BLaER1 (cell line): ENCODE data around the gene LSM4.
A peak's percentile ranks its signal among the peaks of the same experiment; 100 is the strongest.

Source experiments
- H3K27ac ChIP-seq: shearing (Covaris generic); formaldehyde crosslinking; 2 replicates; pipeline ENCODE4 v1.8.1; 2022
- H3K27me3 ChIP-seq: shearing (Covaris generic); formaldehyde crosslinking; 2 replicates; pipeline ENCODE4 v1.8.1; 2022
- H3K36me3 ChIP-seq: shearing (Covaris generic); formaldehyde crosslinking; 2 replicates; pipeline ENCODE4 v1.8.1; 2022
- H3K4me1 ChIP-seq: shearing (Covaris generic); formaldehyde crosslinking; 2 replicates; pipeline ENCODE4 v1.8.1; 2022
- H3K4me2 ChIP-seq: shearing (Covaris generic); formaldehyde crosslinking; 2 replicates; pipeline ENCODE4 v1.8.1; 2022
- H3K4me3 ChIP-seq: shearing (Covaris generic); formaldehyde crosslinking; 2 replicates; pipeline ENCODE4 v1.8.1; 2022
- H3K9ac ChIP-seq: shearing (Covaris generic); formaldehyde crosslinking; 2 replicates; pipeline ENCODE4 v1.8.1; 2022
- H3K9me3 ChIP-seq: shearing (Covaris generic); formaldehyde crosslinking; 2 replicates; pipeline ENCODE4 v1.8.1; 2022
- H4K20me1 ChIP-seq: shearing (Covaris generic); formaldehyde crosslinking; 2 replicates; pipeline ENCODE4 v1.8.1; 2022
- Cebpa-rat ChIP-seq: shearing (Covaris generic); IDR thresholded peaks from 2 replicates; pipeline ENCODE4 v1.8.1; 2022

Gene LSM4

DNA sequence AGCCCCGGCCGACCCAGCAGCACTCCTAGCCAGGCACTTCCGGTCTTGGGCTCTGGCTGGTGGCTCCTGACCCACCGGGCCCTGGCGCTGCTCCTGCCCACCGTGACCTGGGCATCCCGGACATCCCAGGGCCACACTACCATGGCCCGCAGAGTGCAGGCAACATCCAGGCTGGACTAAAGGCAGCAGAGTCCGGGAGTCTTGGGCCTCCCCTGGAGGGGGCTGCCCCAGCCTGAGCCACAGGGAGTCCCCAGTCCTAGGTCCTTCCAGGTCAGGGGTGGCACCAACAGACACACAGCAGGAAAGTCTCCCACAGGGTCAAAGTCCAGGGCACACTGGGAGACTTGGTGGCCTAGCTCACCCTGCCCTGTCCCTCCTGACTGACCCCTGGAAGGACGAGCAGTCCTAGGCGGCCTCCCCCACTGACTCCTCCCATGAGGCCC is 10.8 kb downstream of the LSM4 start:
- H3K27ac ChIP-seq: 0 out of 2 replicates have a peak overlapping the region, but pooled peaks have one; percentile 22
- H3K9ac ChIP-seq: no peak overlapping the region
- TF ChIP-seq Cebpa-rat: no peak
- peaks cover 51% of the 10 kb centered on the region for H3K4me1 ChIP-seq
- H4K20me1 ChIP-seq: no peaks in the 10 kb centered on the region; the same call in 1 of the 2 replicates
- peaks cover 81% of the 10 kb centered on the region for H3K36me3 ChIP-seq
- no peak overlapping the region for H3K4me2 ChIP-seq
- no peaks in the 10 kb centered on the region for H3K27me3 ChIP-seq
- H3K4me3 ChIP-seq: no peak overlapping the region
- no peaks in the 10 kb centered on the region for H3K9me3 ChIP-seq

GRCh38 chr19:18311502-18312091 is 11.3 kb downstream of the LSM4 start:
- no peak overlapping the region for H3K4me3 ChIP-seq
- H3K27ac ChIP-seq: 0 out of 2 replicates have a peak overlapping the region, but pooled peaks have one; percentile 22
- H4K20me1 ChIP-seq: no peaks in the 10 kb centered on the region; the same call in 1 of the 2 replicates
- 0 out of 2 replicates have a peak overlapping the region, but pooled peaks have one; percentile 10 for H3K9ac ChIP-seq
- no peak overlapping the region for H3K4me2 ChIP-seq
- no peaks in the 10 kb centered on the region for H3K27me3 ChIP-seq
- H3K9me3 ChIP-seq: no peaks in the 10 kb centered on the region
- H3K4me1 ChIP-seq: peaks cover 51% of the 10 kb centered on the region
- no peak for TF ChIP-seq Cebpa-rat
- peaks cover 81% of the 10 kb centered on the region for H3K36me3 ChIP-seq

DNA sequence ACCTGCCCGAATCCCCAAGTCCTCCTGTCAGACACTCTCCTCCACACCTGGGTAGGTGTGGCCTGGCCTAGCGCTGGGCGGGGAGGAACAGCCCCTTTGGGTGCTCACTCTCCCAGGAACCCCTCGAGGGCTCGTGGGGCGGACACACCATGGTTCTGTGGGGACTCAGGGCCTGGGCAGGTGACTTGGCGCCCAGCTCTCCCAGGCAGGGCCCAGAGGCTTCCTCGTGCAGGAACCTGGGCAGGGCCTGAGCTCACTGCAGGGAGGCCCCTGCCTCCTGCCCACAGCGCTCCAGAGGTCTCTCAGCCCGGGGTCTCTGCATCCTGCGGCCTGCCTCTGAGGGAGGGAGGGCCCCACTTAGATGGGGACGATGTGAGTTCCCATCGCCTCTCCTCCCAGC is 11.9 kb downstream of the LSM4 start:
- TF ChIP-seq Cebpa-rat: no peak
- Histone ChIP-seq H3K27ac (no peak overlapping the region), H4K20me1 (no peaks in the 10 kb centered on the region; the same call in 1 of the 2 replicates), H3K36me3 (peaks cover 81% of the 10 kb centered on the region), H3K4me2 (no peak overlapping the region), H3K9me3 (no peaks in the 10 kb centered on the region), H3K4me3 (no peak overlapping the region), H3K27me3 (no peaks in the 10 kb centered on the region), H3K9ac (0 out of 2 replicates have a peak overlapping the region, but pooled peaks have one; percentile 10), H3K4me1 (peaks cover 51% of the 10 kb centered on the region)

DNA sequence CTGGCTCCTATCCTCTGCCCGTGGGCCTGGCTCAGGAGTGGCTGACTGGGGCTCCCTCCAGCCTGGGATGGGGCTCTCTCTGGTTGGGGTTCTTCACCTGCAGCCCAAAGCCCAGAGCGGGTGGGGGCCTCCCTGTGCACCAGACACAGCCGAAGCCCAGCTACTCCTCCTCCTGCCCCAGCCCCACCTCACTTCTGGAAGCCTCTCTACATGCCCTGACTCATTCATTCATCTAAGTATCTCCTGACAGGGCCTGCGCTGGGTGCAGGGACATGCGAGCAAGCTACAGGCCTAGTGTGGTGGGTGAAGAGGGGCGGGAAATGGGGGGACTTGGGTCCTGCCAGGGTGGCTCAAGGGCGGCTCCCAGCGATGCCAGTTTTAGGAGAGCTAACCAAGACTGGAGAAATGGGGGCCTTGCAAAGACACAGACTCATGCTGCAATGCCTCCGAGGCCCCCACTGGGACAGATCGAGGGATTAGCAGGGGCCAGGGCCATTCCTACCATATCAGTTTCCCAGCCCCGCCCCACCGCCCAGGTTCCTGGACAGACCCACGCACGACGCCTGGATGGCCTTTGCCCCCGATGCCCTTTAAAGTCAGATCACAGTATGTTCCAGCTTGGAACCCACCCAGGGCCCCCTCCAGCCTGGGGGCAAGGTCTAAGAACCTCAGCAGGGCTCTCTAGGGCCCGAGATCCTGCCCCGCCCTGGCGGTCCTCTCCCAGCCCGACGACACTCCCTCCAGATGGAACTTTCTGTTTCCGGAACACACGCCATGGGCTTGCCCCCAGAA is 12.6 kb downstream of the LSM4 start:
- H3K4me3 ChIP-seq: no peak overlapping the region
- no peak overlapping the region for H3K9ac ChIP-seq
- H3K9me3 ChIP-seq: no peaks in the 10 kb centered on the region
- H3K36me3 ChIP-seq: peaks cover 74% of the 10 kb centered on the region
- no peaks in the 10 kb centered on the region; the same call in 1 of the 2 replicates for H4K20me1 ChIP-seq
- H3K4me1 ChIP-seq: peaks cover 51% of the 10 kb centered on the region
- no peak overlapping the region for H3K4me2 ChIP-seq
- no peaks in the 10 kb centered on the region for H3K27me3 ChIP-seq
- TF ChIP-seq Cebpa-rat: no peak
- H3K27ac ChIP-seq: no peak overlapping the region

- H4K20me1 ChIP-seq: no peaks in the 10 kb centered on the region; the same call in 1 of the 2 replicates
- H3K4me1 ChIP-seq: peaks cover 55% of the 10 kb centered on the region
- peak overlapping the region; percentile 95; the same call in 1 of the 2 replicates for H3K27ac ChIP-seq
Observed at GRCh38 chr19:18309525-18310064, 13.3 kb downstream of the LSM4 start.

DNA sequence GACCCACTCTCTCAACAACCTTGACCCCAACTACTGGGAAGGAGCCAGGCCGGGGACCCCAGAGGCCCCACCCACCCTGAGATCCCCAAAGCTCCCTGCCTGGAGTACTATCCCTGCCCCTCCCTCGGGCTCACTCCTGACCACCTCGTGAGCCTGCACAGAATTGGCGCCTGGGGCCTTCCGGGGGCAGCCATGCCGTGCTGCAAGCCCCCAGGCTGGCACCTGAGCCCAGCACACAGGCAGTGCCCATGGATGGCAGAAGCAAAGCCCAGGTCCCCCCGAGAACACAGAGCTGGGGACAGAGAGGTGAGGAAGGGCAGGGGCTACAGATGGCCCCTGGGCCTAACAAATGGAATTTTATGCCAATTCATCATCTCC is 13.9 kb downstream of the LSM4 start:
- no peaks in the 10 kb centered on the region for H3K27me3 ChIP-seq
- no peak for TF ChIP-seq Cebpa-rat
- no peaks in the 10 kb centered on the region for H3K9me3 ChIP-seq
- H3K27ac ChIP-seq: peak overlapping the region; percentile 95
- peaks cover 61% of the 10 kb centered on the region for H3K36me3 ChIP-seq
- peak overlapping the region; percentile 88; the same call in 1 of the 2 replicates for H3K9ac ChIP-seq
- H3K4me3 ChIP-seq: no peak overlapping the region
- H3K4me1 ChIP-seq: peaks cover 61% of the 10 kb centered on the region
- H4K20me1 ChIP-seq: no peaks in the 10 kb centered on the region; the same call in 1 of the 2 replicates
- peak overlapping the region; percentile 98 for H3K4me2 ChIP-seq

More at GRCh38 chr19:18309525-18310064, 13.3 kb downstream of the LSM4 start:
- H3K27me3 ChIP-seq: no peaks in the 10 kb centered on the region
- H3K4me2 ChIP-seq: peak overlapping the region; percentile 98; the same call in 1 of the 2 replicates
- no peak for TF ChIP-seq Cebpa-rat
- H3K4me3 ChIP-seq: no peak overlapping the region
- peaks cover 68% of the 10 kb centered on the region for H3K36me3 ChIP-seq
- no peak overlapping the region for H3K9ac ChIP-seq
- H3K9me3 ChIP-seq: no peaks in the 10 kb centered on the region

GRCh38 chr19:18308051-18308947 is 14.6 kb downstream of the LSM4 start:
- Histone ChIP-seq H3K4me1 (peaks cover 68% of the 10 kb centered on the region), H3K27ac (peak overlapping the region; percentile 95), H3K4me2 (peak overlapping the region; percentile 98), H3K27me3 (no peaks in the 10 kb centered on the region), H3K9ac (peak overlapping the region; percentile 88), H3K36me3 (peaks cover 55% of the 10 kb centered on the region), H3K4me3 (peak overlapping the region; percentile 64), H4K20me1 (no peaks in the 10 kb centered on the region; the same call in 1 of the 2 replicates), H3K9me3 (no peaks in the 10 kb centered on the region)
- TF ChIP-seq Cebpa-rat: no peak

DNA sequence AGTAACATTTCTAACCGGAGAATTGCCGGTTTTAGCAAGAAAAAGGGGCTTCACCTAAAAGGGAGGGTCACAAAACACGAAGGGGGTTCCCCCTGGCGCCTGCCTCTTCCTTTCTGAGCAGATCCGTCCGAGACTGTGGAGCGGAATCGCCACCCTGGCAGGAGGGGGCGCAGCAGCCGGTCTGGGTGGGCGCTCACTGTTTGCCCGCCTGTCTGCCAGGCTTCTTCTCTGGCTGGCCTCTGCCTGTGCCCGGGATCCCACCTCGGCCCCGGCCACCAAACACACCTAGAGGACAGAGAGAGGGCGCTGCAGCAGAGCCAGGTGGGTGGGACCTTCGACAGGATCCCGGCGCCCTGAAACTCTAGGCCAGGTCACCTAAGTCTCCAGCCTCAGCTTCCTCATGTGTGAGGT is 15.6 kb downstream of the LSM4 start:
- Histone ChIP-seq H3K4me3 (peak overlapping the region; percentile 64), H3K9me3 (no peaks in the 10 kb centered on the region), H3K4me2 (peak overlapping the region; percentile 98), H3K36me3 (peaks cover 45% of the 10 kb centered on the region), H3K9ac (peak overlapping the region; percentile 88), H3K27ac (peak overlapping the region; percentile 95), H4K20me1 (no peaks in the 10 kb centered on the region; the same call in 1 of the 2 replicates), H3K27me3 (no peaks in the 10 kb centered on the region), H3K4me1 (peaks cover 78% of the 10 kb centered on the region)
- TF ChIP-seq Cebpa-rat: no peak

DNA sequence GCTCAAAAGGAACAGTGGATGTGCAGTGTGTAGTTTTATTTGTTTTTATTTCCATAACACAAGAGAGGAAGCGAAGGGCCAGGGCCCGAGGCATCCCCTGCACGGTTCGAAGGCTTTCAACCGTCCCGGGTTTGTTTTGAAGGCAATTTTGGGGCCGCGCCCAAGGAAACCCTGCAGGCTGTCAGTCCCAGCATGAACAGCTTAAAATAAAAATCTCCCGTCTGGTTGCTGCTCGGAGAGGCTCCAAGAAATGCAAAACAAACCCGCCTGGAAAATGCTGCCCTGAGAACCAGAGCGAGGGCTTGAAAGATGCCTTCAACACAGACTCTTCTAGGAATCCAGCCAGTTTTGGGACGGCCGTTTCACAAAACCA is 16.0 kb downstream of the LSM4 start:
- Histone ChIP-seq H3K27me3 (no peaks in the 10 kb centered on the region), H3K9ac (peak overlapping the region; percentile 88), H3K27ac (peak overlapping the region; percentile 95), H3K36me3 (peaks cover 41% of the 10 kb centered on the region), H3K4me3 (peak overlapping the region; percentile 64), H3K4me1 (peaks cover 82% of the 10 kb centered on the region), H3K4me2 (peak overlapping the region; percentile 98), H4K20me1 (no peaks in the 10 kb centered on the region; the same call in 1 of the 2 replicates), H3K9me3 (no peaks in the 10 kb centered on the region)
- TF ChIP-seq Cebpa-rat: no peak
